HG02642 (cell line): Measurements from ENCODE around the gene ITGAD.

ENCODE experiments used
- ATAC-seq: cut with Tn5 transposase; IDR thresholded peaks from one replicate; pipeline ENCODE4 v1.9.1; 2021; ENCODE audit warnings: mild to moderate bottlenecking; ENCODE audit not compliant: unreplicated experiment, poor library complexity

Gene ITGAD

DNA sequence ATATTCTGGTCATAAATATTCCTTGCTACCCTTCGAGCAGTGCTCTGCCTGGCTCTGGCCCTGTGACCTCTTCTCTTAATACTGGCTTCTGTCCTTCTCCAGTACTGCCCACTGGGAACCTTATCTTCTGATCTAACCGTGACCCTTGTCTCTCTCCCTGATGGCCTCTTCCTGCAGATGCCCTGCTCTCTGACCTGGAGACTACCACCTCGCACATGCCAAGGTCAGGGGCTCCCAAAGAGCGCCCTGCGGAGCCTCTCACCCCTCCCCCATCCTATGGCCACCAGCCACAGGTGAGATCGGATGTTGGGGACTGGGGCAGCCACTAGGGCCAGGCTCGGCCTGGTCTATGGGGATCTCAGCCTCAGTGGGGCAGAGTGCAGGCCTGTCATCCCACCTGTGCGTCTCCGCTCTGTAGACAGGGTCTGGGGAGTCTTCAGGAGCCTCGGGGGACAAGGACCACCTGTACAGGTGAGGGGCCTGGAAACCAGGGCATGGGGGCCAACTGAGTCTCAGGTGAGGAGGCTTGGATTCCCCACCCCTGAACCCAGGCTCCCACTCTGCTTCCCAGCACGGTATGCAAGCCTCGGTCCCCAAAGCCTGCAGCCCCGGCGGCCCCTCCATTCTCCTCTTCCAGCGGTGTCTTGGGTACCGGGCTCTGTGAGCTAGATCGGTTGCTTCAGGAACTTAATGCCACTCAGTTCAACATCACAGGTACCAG, 80.3 kb downstream of the ITGAD start:
- no peak for ATAC-seq

DNA sequence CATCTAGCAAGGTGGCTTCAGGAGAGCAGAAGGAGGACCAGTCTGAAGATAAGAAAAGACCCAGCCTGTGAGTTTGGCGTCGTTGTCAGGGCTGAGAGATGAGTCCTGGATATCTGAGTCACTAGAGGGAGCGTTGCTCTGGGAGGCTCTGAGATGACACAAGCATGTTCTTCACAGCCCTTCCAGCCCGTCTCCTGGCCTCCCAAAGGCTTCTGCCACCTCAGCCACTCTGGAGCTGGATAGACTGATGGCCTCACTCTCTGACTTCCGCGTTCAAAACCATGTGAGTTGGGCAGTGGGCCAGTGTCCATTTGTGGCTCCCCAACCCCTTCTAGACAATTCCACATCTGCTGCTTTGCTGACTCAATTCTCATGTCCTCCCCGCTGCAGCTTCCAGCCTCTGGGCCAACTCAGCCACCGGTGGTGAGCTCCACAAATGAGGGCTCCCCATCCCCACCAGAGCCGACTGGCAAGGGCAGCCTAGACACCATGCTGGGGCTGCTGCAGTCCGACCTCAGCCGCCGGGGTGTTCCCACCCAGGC, 81.1 kb downstream of the ITGAD start:
- no peak for ATAC-seq

DNA sequence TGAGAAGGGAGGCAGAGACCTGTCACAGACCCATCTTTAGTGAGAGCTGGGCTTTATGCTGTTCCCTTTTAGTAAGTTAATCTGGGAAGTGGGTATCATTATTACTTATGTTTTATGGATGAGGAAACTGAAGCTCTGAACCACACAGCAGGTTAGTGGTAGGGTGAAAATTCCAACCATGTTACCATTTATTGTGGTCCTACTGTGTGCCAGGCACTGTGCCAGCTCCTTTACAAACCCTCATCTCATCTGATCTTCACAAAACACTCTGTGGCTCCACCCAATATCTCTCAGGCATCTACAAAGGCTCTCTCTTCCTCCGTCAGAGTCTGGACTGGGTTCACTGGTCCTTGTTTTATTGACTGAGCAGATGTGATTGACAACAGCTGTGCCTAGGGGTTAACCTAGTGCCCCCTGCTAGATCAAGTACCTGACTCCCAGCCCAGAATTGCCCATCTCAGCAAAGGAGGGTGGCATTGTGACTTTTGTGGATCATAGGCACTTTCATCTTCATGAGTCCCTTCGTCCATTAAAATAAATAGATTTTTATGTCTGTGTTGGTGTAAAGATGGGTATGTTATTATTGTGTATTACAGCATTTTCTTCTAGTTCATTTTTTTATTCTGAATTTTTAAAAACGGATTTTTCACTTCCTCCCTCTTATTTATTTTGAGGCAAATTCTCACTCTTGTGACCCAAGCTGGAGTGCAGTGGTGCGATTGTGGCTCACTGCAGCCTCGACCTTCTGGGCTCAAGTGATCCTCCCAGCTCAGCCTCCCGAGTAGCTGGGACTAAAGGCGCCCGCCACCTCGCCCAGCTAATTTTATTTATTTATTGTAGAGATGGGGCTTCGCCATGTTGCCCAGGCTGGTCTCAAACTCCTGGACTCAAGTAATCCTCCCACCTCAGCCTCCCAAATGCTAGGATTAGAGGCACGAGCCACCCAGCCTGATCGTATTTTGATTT, 81.9 kb downstream of the ITGAD start:
- ATAC-seq: no peak

DNA sequence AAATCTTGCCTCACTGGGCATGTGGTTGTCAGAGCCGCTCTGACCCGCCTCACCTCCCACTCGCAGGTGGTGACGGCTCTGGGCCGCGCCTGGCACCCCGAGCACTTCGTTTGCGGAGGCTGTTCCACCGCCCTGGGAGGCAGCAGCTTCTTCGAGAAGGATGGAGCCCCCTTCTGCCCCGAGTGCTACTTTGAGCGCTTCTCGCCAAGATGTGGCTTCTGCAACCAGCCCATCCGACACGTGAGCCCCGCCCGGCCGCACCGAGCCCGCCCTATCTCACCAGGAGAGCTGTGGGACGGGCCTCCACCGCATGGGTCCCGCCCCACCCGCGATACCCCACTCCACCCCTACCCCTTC, 82.8 kb downstream of the ITGAD start:
- no peak for ATAC-seq
